GM21367 (cell line): ENCODE data around the gene NAP1L1.

ENCODE experiments used
- ATAC-seq: cut with Tn5 transposase; IDR thresholded peaks from one replicate; pipeline ENCODE4 v1.9.1; 2021; ENCODE audit not compliant: unreplicated experiment

NAP1L1 gene

GRCh38 chr12:76083904-76084862, at the start of gene NAP1L1:
NAP1L1 (minus strand) TSS chr12:76084685; CDS start chr12:76074219, 10,466 bp downstream.
- ATAC-seq: peak; percentile 94

GRCh38 chr12:76127588-76127987, 43.1 kb upstream of the NAP1L1 start:
- no peak for ATAC-seq

GRCh38 chr12:76124456-76124855, 40.0 kb upstream of the NAP1L1 start:
- ATAC-seq: no peak

GRCh38 chr12:76123259-76124212, 39.1 kb upstream of the NAP1L1 start:
- ATAC-seq: no peak

GRCh38 chr12:76119887-76120286, 35.4 kb upstream of the NAP1L1 start:
- no peak for ATAC-seq

GRCh38 chr12:76117751-76118150, 33.3 kb upstream of the NAP1L1 start:
- ATAC-seq: no peak

GRCh38 chr12:76117067-76117691, 32.7 kb upstream of the NAP1L1 start:
- no peak for ATAC-seq

GRCh38 chr12:76113800-76114757, 29.6 kb upstream of the NAP1L1 start:
- no peak for ATAC-seq

GRCh38 chr12:76111209-76111749, 26.8 kb upstream of the NAP1L1 start:
- no peak for ATAC-seq

GRCh38 chr12:76109879-76110278, 25.4 kb upstream of the NAP1L1 start:
- no peak for ATAC-seq

GRCh38 chr12:76108356-76108755, 23.9 kb upstream of the NAP1L1 start:
- ATAC-seq: no peak

GRCh38 chr12:76106631-76107030, 22.1 kb upstream of the NAP1L1 start:
- no peak for ATAC-seq

- no peak for ATAC-seq
Measured at GRCh38 chr12:76103958-76104357, 19.5 kb upstream of the NAP1L1 start.

- no peak for ATAC-seq
Measured at GRCh38 chr12:76101739-76102385, 17.4 kb upstream of the NAP1L1 start.

- ATAC-seq: no peak
Measured at GRCh38 chr12:76096079-76096646, 11.7 kb upstream of the NAP1L1 start.

GRCh38 chr12:76094754-76095153, 10.3 kb upstream of the NAP1L1 start:
- ATAC-seq: no peak

GRCh38 chr12:76091246-76091754, 6.8 kb upstream of the NAP1L1 start:
- no peak for ATAC-seq

GRCh38 chr12:76085520-76085868, 1.0 kb upstream of the NAP1L1 start:
- ATAC-seq: no peak
